HG03460 (cell line): ENCODE results near the gene CDON.

ENCODE experiments used
- ATAC-seq: cut with Tn5 transposase; IDR thresholded peaks from one replicate; pipeline ENCODE4 v1.9.1; 2021; ENCODE audit not compliant: unreplicated experiment

Gene CDON

DNA sequence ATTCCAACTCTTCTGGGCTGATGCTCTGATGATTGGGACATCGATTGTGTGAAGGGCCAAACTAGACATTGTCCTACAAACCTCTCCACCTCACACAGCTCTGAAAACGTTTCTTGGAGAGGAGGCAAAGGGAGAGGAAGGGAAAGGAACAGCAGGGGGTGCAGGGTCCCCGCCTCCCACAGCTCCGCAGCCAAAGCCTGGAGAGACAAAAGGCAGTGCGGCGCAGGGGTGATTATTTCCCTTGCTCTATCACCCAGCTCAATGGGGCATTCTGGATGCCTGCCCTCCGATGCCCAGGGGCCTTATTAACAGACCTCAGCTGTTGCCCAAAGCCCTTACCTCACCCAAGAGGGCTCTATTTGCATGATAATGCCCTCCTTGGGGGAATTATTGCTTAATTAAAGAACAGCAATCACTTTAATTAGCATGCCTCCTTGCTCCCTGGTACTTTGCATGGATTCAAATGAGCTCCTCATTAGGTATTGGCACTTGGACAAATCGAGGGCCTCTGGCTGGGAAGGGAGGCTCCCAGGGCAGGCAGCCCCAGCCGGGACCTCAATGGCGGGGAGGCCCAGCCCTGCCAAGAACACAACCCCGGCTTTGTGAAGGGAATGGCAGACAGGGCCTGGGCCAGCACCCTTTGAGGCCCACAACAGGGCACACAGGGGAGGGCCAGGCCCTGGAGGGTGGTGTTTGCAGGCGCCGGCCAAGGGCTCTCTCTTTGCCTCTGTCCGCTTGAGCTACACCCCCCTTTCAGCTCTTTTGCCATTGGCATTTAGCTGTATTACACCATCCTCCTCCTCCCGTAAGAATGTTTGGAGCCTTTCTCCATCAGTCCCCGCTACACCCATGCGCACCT, 19.8 kb upstream of the CDON start:
- ATAC-seq: no peak

DNA sequence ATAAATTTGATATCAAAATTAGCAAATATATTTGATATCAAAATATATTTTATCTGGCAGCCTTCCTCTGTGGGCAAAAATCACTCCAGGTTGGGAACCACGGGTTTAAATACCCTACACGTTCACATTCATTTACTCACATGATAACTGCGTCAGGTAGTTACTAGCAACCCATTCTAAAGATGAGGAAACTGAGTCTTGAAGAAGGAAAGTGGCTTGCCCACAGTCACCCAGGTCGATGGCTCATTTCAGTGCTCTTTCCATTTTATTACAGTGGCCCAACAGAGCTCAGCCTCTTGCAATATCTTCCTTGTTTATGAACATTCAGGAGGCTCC, 19.2 kb upstream of the CDON start:
- no peak for ATAC-seq

DNA sequence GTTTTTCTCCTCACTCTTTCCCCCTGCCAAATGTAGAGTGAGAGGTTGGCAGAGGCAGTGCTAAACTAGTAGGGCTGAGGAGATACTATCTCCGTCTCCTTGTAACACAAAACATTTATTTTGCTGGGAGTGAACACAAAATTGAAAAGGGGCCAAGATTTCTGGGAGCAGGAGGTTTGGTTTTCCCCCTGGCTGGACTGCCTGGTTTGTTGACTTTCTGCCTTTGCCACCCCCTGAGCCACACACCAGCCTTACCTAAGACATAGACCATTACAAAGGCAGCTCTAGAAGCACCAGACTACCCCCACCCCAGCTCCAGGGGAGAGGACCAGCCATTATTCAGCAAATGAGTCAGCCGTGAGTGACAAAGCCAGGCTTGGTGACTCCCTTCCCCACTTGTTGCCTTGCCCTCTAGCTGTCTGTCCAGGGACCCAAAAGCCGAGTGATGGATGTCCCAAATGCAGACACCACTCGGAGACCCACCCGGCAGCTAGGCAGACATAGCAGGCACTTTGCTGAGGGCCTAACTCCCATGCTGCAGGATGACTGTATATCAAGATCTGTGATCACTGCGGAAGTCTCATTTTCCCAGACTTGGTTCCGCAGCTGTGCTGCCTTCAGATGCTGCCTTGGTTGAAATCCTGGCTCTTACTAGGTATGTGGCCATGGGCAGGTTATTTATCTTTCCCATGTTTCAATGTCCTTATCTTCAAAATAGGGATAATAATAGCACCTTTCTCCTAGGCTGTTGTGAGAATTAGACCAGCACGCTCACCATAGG, 17.7 kb upstream of the CDON start:
- no peak for ATAC-seq

DNA sequence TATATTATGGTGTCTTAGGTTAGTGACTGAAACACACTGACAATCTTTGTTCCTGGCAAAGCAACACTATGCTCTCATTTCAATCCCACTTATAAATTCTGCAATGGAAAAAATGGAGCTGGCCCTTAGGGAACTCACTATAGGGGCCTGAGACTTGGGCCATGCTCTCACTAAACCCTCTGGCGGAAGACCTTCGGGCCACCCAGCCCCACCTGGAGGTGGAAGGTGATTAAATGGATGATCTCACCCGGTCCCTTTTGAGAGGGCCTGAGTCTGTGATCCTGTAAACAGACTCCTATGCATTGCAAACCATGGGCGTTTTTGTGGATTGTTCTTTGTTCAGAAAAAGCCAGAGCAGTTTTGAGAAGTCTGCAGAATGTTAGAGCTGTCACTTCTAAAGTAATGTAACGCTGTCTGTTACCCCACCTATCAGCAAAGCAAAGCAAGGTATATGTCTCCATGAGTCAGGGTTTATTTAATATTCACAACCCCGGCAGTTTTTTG, 17.0 kb upstream of the CDON start:
- ATAC-seq: no peak

DNA sequence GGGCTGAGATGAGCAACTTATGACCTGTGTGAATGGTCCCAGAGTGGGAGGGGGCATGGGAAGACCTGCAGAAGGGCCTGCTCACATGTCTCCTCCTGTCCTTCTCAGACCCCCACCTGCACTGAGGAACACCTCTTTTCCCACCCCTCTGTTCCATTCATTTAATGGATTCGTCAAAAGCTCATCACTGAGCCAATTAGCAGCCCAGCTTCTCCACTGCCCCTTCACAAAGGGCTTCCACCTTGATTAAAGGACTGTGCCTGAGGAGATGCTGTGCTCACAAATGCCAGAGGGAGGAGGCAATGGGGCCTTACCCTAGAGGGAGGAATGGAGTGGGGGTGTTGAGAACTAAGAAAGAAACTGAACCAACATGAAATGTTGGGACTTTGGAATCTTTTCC, 14.0 kb upstream of the CDON start:
- ATAC-seq: no peak

DNA sequence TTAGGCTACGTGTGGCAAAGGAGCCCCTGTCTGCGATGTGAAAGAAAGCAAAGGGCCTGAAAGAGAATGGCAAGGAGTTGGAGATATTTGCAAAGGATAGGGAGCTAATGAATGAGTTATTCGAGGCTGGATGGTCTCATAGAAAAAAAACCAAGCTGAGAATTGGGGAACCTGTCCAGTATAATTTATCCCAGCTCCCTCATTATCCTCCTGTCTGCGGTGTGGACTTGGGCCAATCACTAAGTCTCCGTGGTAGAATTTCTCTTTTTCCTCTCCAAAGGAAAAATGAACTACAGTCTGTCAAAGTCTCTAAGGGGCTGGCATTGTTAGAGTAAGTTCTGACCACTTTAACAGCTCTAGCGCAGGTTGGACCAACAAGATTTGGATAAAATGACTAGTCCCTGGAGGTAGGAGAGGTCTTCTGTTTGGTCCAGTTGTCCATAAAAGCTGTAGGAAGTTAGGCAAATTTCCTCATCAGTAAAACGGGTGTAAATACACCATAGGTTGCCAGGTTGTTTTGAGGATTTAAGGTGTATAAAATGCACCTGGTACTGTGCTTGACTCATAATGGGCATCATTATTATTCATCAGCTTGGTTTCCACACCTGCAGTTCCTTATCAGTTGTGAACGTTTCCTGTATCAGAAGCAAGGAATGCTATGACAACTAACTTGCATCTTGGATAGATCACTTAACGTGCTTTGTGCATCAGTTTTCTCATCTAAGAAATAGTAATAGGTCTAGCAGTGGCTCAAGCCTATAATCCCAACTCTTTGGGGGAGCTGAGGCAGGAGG, 10.3 kb upstream of the CDON start:
- no peak for ATAC-seq

DNA sequence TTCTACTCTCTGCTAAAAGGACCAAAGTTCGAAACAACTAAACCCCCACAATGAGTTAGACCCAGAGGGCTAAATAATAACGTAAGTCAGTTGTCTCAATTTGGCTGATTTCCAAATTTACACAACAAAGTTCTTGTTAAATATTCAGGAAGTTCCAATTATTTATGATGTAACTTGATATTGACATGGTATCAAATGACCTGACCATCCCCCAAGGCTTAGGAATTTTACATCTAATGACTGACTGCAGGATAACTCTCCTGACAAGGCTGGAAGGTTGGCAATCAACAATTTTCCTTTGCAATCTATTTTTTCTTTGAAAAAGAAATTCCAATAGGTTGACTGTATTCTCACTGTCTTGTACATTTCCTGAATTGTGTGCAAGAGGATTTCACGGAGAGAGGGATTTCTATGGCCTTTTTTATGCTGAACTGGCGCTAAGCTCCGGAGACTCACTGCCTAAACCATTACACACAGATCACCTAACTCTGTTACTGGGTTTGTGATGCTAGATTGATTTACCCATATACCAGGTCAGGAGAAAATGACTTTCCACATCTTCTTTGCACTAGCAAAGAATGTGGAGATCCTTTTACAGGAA, 9.6 kb upstream of the CDON start:
- no peak for ATAC-seq

DNA sequence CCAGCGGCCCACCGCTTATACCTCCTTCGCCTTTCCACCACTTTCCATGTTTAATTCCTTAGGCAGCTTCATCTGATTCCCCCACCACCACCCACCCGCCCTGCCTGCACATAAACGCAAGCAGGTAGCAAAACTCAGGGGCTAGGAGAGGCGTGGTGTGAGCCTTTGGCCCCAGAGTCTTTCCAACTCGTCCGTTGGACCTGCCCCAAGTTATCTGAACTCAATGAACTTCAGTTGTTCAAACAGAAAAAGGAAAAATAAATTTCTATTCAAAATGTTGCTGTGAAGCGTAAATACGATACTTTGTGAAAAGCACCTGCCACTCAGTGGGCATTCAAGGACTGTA, 814 bp upstream of the CDON start:
- ATAC-seq: no peak

DNA sequence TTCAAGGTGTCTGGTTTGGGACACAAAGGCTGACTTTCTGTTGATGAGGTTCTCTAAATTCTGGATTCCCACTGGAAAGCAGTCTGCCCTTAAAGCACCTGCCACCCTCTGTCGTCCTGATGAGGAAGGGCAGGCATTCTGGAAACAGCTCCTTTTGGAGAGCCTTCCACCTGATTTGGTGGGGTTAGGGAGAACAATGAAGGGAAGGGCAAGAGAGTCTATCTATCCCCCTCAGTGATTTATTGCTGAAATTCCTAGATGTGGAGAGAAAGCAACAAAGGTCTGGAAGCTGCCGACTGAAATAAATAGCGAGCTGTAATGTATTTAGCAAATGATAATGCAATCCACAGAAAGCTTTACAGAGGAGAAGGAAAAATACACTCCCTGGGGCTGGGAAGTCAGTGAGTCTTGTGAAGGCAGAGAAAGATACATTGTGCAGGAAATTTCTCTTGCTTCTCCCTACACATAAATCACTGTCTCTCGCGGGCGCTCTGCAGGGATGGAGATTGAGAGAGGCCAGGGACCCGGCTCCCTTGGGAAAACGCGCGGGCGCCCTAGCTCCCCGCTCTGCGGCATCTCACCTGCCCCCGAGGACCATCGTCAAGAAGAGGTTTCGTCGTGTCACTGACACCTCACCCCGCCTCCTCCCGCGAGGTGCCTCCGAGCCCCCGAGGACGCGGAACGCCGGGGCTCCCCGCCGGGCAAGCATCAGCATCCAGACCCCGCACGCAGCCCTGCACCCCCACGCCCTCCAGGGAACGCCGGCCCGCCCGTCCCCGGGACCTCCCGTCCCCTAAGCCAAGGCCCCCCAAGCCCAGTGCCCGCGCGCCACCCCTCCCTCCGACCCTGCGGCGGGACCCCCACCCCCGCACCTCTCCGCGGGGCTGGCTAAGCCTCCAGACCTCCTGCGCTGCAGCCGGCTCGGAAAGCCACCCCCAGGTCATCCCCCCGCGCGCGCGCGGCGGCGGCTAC, 673 bp downstream of the CDON start:
- ATAC-seq: no peak

DNA sequence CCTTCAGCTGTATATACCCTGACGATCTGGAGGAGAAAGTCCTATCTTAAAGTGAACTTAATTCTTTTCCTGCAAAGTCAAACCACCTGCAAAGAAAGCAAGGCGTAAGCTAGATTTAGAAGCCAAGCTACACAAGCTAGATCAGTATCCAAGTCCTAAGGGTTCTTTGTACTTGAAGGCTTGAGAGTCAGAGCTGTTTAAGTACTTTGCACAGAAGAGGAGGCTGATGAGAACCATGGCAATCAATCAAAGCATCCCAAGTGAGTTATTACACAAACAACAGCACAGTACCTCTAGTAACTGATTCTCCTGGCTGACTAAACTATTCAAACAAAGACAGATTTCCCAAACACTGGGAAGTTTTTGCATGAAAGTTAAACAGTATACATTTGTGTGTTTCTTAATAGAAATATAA, 1.9 kb downstream of the CDON start:
- no peak for ATAC-seq

DNA sequence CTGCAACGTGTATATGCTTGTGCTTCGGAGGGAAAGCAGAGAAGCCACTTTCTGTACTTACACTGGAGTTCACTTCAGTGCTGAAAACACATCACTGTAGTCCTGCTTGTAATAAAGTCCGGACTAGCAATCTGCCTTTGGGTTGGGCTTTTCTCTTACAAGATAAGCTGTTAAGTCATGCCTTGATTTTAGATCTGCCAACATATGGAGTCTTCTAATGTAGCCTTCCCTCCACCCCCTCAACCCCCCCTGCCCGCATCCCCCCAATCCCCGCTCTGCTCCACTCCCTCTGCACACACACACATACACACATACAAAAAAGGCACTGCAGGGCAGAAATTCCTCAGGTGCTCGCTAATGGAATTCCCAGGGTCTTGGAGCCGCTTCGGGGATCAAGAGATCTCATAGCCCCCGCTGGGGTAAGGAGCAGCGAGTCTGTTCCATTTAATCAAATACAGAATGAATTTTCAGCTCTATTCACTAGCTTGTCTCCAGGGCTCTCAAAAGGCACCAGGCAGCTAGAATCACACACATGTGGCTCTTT, 3.4 kb downstream of the CDON start:
- ATAC-seq: no peak

DNA sequence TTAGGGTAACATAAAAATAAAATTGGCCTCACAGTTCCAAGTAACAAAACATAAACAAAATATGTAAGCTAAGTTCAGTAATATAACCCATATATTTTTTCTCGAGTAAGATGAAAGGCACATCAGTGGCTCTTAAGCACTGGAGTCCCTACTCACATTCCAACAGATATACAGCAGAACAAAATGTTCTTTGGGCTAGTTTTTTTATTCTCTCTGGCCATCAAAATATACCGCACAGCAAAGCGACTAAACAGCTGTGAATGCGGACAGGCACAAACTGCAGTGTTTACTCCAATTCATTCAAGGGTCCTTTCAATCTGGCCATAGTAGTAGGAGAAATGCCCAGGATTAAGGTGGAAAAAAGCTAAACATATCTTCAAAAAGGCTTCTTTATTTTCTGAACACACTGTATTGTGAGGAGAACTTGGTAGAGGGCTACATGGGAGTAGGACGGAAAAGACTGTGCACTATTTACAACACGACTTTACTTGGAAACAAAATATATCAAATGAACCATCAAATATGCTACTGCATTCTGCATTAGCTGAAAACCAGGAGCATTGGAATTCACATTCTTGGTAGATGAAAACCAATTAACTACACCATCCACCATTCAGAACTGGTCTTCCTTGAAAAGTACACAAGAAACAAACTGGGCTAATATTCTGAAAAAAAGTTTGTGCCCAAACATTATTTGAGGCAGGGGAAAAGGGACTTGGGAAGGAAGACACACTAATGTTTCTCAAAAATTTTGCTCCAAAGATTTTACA, 4.4 kb downstream of the CDON start:
- no peak for ATAC-seq

DNA sequence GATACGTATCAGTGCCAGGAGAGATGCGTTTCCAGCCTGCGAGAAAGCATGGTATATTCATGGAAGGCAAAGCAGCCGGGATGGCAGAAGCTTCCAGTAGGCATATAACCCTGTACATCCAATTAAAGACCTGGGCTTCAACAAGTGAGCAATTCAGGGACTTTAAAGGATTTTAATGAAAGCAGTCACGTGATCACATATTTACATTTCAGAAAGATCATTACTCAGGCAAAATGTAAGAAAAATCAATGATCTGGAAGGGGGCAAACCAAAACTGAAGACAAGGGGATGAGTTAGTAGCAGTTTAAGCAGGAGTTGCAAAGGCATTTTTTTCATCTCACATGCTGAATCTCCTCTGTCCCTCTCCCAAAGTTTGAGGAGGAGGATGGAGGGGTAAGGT, 7.8 kb downstream of the CDON start:
- ATAC-seq: no peak

DNA sequence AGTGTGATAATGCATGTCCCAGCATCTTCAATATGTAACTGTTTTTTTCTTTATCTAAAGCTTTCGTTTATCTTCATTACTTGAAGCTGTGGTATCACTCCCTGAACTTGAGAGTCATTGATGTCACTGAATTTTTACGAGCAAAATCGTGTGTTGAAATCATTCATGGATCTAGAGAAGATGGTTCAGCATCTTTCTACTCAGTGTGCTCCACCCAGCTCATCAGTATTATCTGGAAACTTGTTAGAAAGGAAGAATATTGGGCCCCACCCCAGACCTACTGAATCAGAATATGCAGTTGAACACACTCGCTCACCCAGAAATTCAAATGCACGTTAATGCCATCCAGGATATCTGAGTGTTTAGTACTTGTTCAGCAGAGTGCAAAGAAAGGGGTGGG, 8.3 kb downstream of the CDON start:
- ATAC-seq: no peak

DNA sequence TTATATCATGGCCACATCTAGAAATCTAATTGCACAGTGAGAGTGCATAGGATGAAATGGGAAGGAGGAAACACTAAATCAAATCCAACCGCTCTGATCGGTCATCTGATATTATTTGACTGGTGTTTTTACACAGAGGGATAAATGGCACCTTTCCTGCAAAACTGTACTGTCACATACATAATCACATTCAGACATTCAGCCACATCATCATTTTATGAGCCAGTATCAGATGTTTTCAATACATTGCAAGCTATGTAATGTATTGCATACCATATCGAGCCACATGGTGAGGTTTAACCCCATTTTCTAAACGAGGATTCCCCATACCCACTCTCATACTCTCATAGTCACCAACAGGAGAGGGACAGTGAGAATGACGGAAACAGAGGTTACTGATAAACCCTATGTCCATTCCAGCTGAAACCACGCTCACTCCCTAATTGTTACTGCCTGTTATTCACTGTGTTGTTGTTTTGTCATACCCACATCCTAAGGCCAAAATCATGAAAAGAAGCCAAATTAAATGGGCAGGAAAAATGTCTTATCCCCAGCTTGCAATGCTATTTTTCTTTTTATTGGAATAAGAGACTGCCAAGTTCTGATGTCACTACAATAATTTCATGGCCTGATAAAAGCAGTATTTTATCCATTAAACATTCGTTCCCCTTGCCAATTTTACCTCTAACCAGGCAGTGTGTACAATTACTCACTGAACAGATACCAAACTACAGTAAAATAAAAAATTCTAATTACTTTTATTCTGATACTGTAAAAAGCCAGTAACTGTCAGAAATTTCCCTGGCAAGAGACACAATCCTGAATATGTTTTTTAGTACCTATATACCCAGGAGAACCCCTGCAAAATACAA, 9.0 kb downstream of the CDON start:
- no peak for ATAC-seq

DNA sequence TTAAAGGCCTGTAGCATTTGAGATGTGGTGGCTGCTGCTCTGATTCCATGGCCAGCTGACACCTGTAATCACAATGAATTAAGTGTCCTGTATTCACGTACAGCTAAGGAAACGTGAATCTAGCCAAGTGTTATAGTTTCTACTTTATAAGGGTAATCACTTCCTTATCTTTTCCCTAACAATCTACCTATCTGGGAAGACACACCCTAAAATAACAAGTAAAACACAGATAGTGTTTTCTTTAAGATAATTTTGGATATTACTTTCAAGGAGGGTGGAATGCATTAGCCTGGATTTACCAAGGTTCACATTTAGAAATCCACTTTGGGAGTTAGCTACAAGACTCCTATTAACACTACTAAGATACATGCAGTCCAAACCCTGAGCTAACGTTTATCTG, 11.5 kb downstream of the CDON start:
- ATAC-seq: no peak

DNA sequence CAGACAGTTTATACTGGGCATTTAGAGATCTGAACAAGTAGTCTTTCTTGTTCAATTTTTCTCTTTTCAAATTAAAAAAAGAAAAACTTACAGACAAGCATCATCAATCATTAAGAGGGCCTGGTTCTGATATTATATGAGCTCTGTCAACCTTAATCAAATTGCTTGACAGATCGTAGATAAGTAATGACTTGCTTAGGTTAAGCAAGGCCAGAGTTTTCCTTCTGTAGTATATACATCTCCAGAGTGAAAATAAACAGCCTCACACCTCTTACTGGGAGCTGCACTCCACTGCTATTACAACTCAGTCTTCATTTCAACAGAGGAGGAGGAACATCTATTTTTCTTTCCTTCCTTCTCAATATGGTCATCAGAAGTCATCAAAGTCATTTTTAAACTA, 13.5 kb downstream of the CDON start:
- no peak for ATAC-seq

DNA sequence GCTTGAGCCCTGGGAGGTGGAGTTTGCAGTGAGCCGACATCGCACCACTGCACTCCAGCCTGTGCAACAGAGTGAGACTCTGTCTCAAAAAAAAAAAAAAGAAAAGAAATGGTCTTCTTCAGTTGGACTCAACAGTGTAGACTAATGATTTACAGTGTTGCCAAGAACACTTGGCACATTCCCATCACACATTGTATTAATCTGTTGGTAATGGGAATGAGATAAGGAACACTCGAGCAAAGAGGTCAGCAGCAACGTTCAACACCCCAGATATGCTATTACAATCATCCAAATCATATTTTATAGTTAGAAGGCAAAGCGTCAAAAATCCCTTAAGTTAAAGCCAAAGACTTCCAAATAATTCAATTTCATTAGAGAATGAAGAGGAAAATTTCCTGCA, 14.5 kb downstream of the CDON start:
- ATAC-seq: no peak
